Measurements from ENCODE around the gene PNPLA1. TPM values are rescaled to one million over a fixed set of nuclear protein-coding genes. Genes with fewer than 3 reads are reported as not detected.
A peak's percentile ranks its signal among the peaks of the same experiment; 100 is the strongest.

PNPLA1 gene
- total RNA-seq, 1 experiment from 2014 or later: 0.27 TPM

DNA sequence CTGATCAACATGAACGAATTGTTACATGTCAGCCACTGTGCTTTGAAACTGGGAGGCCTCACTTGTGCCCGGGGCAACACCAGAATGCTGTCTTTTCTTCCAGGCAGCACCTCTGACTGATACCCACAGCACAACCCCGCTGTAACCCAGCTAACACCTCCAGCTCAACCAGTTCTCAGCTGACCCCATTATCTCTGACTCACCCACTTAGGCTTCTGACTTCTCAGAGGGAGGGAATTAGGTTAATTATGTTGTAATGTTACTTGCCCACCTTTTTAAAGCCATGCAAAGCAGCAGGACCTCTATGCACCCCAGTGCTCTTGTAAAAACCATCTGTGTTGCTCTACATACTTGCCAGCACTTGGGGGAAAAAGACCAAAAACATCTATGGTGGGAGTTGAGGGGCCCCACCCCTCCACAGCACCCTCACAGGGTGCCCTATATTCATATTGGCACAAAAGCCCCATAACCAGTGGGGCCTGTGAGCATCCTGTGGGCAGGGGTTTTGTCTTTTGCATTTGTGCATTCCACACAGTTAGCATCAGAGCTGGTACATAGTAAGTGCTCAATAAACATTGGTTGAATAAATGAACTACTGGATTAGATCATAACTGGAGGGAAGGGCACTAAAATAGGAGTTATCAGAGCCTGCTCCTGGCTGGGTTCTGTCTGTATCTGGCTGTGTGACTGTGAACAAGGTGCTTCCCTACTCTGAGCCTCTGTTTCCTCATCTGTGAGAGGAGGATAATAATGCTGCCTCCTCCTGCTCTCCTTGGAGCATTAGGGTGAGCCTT lies 44.6 kb downstream of the PNPLA1 start:
- peak; percentile 82 for DNase-seq (ENCODE audit: low read depth)

GRCh38 chr6:36315921-36316320 lies 46.1 kb downstream of the PNPLA1 start:
- DNase-seq (ENCODE audit: low read depth): no peak

GRCh38 chr6:36317623-36318022 lies 47.8 kb downstream of the PNPLA1 start:
- DNase-seq (ENCODE audit: low read depth): no peak

GRCh38 chr6:36318690-36319435 lies 49.0 kb downstream of the PNPLA1 start:
- DNase-seq (ENCODE audit: low read depth): no peak

GRCh38 chr6:36319436-36319762 lies 49.5 kb downstream of the PNPLA1 start:
- DNase-seq (ENCODE audit: low read depth): no peak

DNA sequence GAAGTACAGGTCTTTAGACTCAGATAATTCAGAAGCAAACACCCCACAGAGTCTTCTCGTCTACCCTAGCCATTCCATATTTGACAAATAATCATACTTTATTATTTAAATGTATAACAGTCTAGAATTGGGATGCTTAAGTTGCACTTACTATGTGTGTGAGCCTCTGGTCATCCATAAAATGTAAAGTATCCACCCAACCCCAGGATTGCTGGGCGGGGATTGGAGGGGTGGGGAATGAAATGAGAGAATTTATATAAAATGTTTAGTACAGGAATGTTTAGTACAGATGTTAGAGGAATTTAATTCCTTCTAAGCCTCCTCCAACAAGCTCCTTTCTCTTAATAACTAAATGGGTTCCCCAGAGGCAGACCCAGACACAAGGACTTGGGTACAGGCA lies 50.0 kb downstream of the PNPLA1 start:
- no peak for DNase-seq (ENCODE audit: low read depth)

DNA sequence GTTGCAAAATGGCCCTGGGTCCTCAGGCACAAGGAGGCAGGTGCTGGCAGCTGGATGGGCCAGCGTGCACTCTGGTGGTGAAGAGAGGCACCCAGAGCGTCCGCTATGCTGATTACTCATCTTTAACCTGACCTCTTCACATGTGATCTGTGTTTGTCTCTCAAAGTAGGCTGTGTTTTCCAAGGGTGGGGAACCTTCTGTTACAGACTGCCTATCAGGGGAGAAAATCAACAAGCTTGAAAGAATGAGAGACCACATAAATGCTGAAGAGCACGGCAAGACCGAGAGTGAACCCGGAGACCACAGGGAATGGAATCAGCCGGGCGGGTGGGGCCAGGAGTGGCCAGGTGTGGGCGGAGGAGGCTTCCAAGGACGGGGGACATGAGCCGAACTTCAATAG lies 50.6 kb downstream of the PNPLA1 start:
- DNase-seq (ENCODE audit: low read depth): peak; percentile 26

DNA sequence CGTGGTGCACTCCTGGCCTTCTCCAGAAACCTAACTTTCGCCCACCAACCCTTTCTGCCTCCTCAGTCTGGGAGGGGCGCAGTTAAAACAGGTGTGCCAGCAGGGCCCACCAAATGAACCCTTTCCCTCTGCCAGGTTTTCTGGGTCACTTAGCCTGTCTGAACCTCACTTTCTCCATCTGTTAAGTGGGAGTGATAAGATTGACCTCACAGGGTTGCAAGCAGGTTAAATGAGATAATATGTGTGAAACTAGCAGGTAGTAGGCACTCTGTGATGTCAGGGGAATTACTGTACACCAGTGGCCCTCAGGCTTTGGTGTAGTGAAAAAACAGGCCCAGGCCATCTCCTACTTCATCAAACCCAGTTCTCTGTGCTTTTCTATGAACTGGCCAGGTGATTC lies 52.7 kb downstream of the PNPLA1 start:
- DNase-seq (ENCODE audit: low read depth): no peak

GRCh38 chr6:36323062-36323461 lies 53.2 kb downstream of the PNPLA1 start:
- DNase-seq (ENCODE audit: low read depth): peak; percentile 55

DNA sequence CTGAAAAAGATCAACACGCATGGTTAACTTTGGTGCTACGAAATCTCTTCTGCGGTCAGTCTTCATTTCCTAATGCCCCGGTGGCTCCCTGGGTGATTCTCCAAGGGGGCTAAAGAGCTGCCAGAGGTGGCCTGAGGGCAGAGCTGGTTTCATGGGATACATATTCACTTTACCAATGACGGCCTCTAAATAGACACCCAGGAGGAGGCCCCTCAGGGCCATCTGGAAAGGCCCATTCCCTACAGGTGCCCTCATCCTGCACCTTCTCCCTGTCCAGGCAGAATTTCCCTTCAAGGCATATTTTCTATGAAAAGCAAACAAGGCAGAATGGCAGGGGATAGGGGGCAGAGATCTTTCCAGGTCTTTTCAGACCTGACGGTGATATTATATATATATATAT lies 54.3 kb downstream of the PNPLA1 start:
- no peak for DNase-seq (ENCODE audit: low read depth)

- no peak for DNase-seq (ENCODE audit: low read depth)
These were observed 54.9 kb downstream of the PNPLA1 start for GRCh38 chr6:36324715-36325114.

- DNase-seq (ENCODE audit: low read depth): no peak
These were observed 56.6 kb downstream of the PNPLA1 start for GRCh38 chr6:36326356-36326995.

DNA sequence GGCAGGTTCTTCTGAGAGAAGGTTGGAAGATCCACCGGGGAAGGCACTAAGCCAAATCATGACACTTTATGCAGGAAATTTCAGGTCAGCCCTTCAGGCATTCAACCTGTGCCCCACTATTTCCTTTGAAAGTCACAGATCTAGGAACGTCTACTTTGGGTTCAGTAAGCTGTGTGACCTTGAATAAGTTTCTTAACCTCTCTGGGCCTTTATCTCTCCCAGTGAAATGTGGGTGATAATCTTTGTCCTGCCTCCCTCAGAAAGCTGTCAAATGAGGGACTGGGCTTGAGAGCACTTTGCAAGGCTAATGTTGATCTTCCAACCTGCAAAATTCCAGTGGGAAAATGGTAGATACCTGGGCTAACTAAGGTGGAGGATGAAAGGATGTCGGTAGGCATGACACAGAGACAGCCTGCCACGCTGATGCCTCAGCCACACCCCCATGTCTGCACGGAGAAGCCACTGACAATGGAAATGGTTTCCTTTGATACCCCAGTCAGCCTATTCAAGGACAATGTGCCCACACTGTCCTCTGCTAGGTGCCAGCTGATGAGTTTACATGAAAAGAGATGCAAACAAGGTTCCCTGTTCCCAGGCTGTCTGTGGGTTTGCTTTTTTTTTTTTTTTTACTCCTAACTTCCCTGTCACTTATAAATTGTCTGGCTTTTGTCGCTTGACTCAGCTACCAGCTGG lies 57.5 kb downstream of the PNPLA1 start:
- DNase-seq (ENCODE audit: low read depth): no peak

GRCh38 chr6:36327919-36328236 lies 58.0 kb downstream of the PNPLA1 start:
- DNase-seq (ENCODE audit: low read depth): no peak

DNA sequence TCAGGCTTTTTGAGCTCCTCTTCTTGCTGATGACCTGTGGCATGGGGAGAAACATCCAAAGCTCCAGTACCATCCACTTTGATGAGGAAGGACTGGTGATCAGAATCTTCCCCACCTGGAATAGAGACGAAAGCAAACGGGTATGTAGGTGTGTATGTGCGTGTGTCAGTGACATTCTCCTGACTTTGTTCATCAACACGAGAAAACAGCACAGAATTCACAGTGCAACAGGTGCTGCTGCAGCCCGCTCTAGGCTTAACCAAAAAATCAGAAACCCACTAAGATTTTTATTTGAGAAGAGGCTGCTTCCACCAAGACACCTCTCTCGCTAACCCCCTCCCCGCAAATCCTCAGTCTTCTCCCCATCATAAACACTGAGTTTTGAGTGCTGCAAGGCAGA lies 58.7 kb downstream of the PNPLA1 start:
- DNase-seq (ENCODE audit: low read depth): no peak

DNA sequence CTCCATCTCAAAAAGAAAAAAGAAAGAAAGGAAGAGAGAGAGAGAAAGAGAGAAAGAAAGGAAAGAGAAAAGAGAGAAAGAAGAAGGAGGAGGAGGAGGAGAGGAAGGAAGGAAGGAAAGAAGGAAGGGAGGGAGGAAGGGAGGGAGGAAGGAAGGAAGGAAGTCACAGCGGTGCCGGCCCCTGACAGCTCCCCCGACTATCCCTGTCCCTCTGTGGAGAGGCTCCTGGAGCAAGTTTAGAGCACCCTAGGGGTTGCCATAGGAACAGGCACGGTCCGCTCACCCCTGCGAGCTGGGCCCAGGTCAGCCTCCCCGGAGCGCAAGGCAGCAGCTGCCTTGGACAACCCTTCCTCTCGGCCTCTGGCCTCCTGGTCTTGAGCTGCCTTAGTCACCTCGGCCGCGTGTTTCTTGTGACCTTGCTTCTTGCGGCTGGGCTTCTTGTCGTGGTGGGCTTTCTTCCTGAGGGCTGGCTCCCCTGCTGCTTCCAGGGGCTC lies 60.0 kb downstream of the PNPLA1 start:
- no peak for DNase-seq (ENCODE audit: low read depth)

- DNase-seq (ENCODE audit: low read depth): no peak
These were observed 60.5 kb downstream of the PNPLA1 start for GRCh38 chr6:36330366-36330765.

DNA sequence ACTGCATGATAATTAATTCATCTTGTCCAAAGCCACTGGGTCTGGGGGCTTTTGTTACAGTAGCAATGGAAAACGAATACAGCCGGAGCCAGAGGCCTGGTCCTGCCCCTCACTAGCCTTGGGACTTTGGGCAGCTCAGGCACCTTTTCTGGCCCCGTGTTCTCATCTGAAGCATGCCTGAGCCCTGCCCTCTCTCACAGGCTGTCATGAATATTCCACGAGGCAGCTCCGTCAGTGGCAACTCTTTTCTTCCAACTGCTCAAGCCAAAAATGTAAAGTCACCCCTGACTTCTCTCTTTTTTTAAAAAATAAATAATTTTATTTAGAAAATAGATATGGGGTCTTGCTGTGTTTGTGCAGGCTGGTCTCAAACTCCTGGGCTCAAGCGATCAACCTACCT lies 61.5 kb downstream of the PNPLA1 start:
- DNase-seq (ENCODE audit: low read depth): no peak

- no peak for DNase-seq (ENCODE audit: low read depth)
These were observed 63.5 kb downstream of the PNPLA1 start for GRCh38 chr6:36333171-36333895.

GRCh38 chr6:36333931-36334725 lies 64.3 kb downstream of the PNPLA1 start:
- DNase-seq (ENCODE audit: low read depth): no peak

Measured in M059J (cell line).